NCI-H2107 (cell line): Measurements from ENCODE around the gene SNAP25.

Experiments used
- DNase-seq: peaks from one replicate; lab custom pipeline; 2025; lab: John Stamatoyannopoulos, UW

SNAP25 gene

GRCh38 chr20:10216146-10216791 is 2.4 kb upstream of the SNAP25 start:
- no peak for DNase-seq

GRCh38 chr20:10217721-10218410 is 764 bp upstream of the SNAP25 start:
- peak; percentile 37 for DNase-seq

GRCh38 chr20:10219452-10219791 is 792 bp downstream of the SNAP25 start:
- no peak for DNase-seq

GRCh38 chr20:10219993-10220750 is 1.5 kb downstream of the SNAP25 start:
- no peak for DNase-seq

- no peak for DNase-seq
These were observed 2.4 kb downstream of the SNAP25 start for GRCh38 chr20:10221021-10221420.

GRCh38 chr20:10225439-10226060 is 6.9 kb downstream of the SNAP25 start:
- DNase-seq = no peak

GRCh38 chr20:10228330-10228729 is 9.7 kb downstream of the SNAP25 start:
- no peak for DNase-seq

GRCh38 chr20:10231290-10231689 is 12.7 kb downstream of the SNAP25 start:
- DNase-seq = no peak

- DNase-seq = no peak
These were observed 18.2 kb downstream of the SNAP25 start for GRCh38 chr20:10236540-10237533.

GRCh38 chr20:10239954-10240353 is 21.3 kb downstream of the SNAP25 start:
- DNase-seq = peak; percentile 18

- no peak for DNase-seq
These were observed 22.0 kb downstream of the SNAP25 start for GRCh38 chr20:10240655-10241054.

GRCh38 chr20:10242166-10242565 is 23.5 kb downstream of the SNAP25 start:
- DNase-seq = no peak

- no peak for DNase-seq
These were observed 28.8 kb downstream of the SNAP25 start for GRCh38 chr20:10247440-10247839.

GRCh38 chr20:10249048-10249770 is 30.6 kb downstream of the SNAP25 start:
- no peak for DNase-seq

GRCh38 chr20:10249822-10250221 is 31.2 kb downstream of the SNAP25 start:
- DNase-seq = no peak

- no peak for DNase-seq
These were observed 32.3 kb downstream of the SNAP25 start for GRCh38 chr20:10250902-10251301.

- DNase-seq = no peak
These were observed 35.1 kb downstream of the SNAP25 start for GRCh38 chr20:10253780-10254179.

- no peak for DNase-seq
These were observed 37.2 kb downstream of the SNAP25 start for GRCh38 chr20:10255846-10256245.

- no peak for DNase-seq
These were observed 40.5 kb downstream of the SNAP25 start for GRCh38 chr20:10259166-10259565.

- DNase-seq = no peak
These were observed 41.7 kb downstream of the SNAP25 start for GRCh38 chr20:10260316-10260715.

GRCh38 chr20:10261702-10262101 is 43.1 kb downstream of the SNAP25 start:
- DNase-seq = no peak
